CD4-positive, alpha-beta T cell treated with Interferon alpha-2 for 1 hour (primary cell): ENCODE data around the gene INTS13.
A peak's percentile ranks its signal among the peaks of the same experiment; 100 is the strongest.
"Not testable (repeated sequence)": the region's sequence is repeated elsewhere in the genome, so short reads cannot be mapped to it uniquely, and the experiment has no call there.

Source experiments
- DNase-seq, 2 donors: peaks; one replicate each; pipeline ENCODE4 v3.0.0-alpha.2; 2020 to 2022

The INTS13 gene, protein sequence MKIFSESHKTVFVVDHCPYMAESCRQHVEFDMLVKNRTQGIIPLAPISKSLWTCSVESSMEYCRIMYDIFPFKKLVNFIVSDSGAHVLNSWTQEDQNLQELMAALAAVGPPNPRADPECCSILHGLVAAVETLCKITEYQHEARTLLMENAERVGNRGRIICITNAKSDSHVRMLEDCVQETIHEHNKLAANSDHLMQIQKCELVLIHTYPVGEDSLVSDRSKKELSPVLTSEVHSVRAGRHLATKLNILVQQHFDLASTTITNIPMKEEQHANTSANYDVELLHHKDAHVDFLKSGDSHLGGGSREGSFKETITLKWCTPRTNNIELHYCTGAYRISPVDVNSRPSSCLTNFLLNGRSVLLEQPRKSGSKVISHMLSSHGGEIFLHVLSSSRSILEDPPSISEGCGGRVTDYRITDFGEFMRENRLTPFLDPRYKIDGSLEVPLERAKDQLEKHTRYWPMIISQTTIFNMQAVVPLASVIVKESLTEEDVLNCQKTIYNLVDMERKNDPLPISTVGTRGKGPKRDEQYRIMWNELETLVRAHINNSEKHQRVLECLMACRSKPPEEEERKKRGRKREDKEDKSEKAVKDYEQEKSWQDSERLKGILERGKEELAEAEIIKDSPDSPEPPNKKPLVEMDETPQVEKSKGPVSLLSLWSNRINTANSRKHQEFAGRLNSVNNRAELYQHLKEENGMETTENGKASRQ

DNA sequence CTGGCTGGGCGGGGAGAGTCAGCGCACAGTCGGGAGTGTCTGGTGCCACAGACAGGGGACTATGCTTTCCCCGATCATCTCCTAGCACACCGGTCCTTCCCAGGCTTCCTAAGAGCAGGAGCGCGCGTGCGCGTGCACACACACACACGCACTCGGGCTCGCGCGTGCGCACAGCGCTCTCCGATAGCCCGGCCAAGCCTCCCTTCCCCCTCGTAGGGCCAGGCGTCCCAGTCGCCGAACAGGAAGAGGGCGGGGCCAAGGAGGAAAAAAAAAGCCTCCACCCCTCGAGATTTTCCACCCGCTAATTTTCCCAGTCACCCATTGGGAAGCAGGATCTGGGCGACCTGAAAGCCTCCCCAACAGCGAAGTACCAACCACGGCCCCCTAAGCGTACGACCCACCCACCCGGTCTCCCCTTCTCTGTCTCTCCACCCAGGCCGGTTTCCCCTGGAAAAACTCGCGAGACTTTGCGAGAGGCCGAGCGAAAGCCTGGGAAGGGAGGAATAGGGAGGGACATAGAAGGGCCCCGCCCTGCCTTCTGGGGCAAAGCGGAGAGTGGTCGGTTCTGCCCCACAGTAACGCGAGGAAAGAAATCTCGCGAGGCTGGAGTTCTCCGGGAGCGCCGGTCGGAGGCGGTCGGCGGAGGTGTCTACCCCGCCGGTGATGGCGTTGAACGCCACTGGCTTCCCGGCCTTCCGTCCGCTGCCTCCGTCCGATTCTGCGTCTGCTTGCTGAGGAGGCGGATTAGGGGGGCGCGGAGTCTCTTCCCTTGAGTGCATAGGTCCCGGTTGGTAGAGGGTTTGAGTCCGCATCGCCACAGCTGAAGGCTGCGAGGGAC lies at the start of gene INTS13, which contains the start of gene FGFR1OP2:
TSS of gene INTS13 (minus strand) at position 119 of the 838 bp plus-strand sequence. CDS start 1,178 bp downstream, outside the sequence.
TSS of gene FGFR1OP2 (plus strand) at position 608 of the 838 bp plus-strand sequence. CDS start 15,689 bp downstream, outside the sequence.
- DNase-seq, result peak; percentile 98

DNA sequence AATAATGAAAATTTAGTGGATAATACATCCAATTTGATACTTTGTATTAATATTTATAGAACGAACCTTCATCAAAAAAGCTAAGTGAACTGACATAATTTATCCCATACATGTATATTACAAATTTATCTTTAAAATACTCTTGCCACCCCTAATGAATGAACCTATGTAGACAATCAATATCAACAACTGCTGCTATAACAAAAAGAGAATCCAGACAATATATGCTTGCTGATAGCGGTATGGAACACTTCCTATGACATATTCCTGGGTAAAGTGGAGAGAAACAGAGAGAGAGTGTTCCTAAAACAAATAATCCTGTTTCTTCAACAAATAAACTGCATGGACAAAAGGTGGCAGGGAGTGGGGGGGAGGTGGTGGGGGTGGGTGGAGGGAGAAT lies 45.1 kb upstream of the INTS13 start:
- no peak for DNase-seq

DNA sequence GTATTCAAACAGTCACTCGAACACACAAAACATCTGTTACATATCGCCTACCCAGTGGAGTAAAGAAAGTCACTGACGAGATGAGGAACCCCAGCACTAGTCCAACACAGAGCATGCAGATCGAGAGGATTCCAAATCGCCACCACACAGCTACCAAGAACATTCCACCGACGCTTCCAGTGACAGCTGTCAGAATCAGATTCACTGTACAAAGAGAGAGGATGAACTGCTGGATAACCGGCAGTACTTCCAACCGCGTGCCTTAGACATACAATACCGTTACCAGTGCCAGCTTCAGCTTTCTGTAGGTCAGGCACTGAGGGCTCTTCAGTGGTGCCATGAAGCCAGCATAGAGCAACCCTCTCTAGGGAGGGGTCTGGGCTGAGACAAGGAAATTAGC lies 42.0 kb upstream of the INTS13 start:
- no peak for DNase-seq

DNA sequence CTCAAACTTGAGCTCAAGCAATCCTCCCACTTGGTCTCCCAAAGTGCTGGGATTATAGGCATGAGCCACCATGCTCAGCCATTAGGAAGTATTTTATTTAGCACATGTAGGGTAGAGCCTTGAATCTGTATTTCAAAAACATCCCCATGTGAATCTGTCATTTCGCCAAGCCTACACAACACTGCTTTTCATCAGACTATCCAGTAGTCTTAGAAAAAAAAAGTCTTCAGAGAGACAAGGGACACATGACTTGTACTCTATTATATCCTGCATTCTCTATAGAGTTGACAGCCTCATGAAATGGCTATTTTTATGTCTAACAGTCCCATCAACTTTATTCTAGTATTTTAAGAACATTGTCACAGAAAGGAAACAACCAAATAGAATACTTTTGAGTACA lies 41.0 kb upstream of the INTS13 start:
- no peak for DNase-seq

DNA sequence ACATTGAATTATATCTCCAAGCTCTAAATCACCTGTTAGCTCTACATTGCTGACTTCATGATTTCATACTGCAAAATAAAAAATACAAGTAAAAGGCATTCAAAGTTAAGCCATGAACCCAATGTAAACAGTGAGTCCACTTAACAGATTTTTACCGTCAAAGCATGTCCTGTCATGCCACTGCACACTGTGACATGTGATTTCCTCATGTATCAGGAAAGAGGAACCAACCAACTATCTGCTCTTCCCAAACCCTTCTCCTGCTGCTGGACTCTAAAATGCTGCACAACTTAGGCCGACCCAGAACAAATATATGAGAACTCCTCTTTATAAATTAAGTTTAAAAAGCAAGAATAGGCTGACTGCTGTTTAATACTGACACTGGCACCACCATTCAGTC lies 38.9 kb upstream of the INTS13 start:
- DNase-seq, result no peak

DNA sequence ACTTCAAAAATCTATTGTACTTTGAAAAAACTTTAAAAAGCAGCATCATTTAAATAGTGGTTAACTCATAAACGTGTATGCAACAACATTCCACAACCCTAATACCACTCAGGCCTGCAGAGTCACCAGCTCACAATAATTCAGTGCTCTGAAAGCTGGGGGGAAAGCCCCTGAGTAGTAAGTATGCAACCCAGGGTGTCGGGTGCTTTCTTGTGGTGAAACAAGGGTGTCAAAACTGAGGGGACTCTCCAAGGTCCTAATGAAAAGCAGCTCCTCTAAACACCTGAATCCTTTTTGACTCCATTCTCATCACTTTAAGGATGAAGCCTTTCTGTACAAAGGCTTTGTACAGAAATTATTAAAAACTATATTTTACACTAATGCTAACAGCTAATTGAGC lies 34.2 kb upstream of the INTS13 start:
- DNase-seq, result peak; percentile 52 to 76

DNA sequence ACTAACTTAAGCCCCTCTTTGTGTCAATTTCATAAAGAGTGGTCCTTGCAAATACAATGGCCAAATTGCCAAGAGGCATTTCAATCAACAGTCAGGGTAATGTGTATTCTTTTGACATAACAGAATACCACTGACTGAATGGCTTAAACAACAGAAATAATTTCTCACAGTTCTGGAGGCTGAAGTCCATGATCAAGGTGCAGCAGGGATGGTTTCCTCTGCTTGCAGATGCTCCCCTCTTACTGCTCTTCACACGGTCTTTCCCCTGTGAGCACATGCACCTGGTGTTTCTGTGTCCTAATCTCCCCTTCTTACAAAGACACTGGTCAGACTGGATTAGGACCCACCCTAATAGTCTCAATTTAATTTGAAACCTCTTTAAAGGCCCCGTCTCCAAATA lies 32.4 kb upstream of the INTS13 start:
- DNase-seq, result no peak

DNA sequence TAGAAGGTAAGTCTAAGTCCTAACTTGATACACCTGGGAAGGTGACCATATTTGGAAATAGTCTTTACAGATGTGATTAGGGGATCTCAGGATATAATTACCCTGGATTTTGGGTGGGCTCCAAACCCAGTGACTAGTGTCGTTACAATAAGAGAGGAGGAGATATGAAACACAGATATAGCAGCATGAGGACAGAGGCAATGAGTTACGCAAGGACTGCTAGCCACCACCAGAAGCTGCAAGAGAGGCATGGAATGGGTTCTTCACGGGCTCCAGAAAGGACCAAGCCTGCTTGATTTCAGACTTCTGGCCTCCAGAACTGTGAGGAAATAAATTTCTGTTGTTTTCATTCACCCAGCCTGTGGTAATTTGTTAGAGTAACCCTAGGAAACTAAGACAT lies 29.1 kb upstream of the INTS13 start:
- DNase-seq, result no peak

DNA sequence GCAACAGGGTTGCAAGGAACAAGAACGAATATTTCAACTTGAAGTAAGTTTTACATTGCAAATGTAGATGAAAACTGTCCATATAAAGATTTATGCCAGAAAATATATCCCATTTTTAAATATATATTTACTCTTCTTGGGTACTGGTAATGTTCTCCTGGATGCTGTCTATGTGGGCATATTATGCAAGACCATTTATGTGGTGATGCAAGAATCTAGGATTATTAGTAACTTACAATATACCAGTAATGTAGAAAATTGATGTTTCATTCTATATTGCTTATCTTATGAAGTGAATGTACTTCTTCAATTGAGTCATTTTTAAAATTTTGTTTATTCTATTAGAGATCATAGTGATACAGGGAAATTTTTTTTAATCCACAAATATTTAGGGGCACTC lies 25.6 kb upstream of the INTS13 start:
- no peak for DNase-seq

DNA sequence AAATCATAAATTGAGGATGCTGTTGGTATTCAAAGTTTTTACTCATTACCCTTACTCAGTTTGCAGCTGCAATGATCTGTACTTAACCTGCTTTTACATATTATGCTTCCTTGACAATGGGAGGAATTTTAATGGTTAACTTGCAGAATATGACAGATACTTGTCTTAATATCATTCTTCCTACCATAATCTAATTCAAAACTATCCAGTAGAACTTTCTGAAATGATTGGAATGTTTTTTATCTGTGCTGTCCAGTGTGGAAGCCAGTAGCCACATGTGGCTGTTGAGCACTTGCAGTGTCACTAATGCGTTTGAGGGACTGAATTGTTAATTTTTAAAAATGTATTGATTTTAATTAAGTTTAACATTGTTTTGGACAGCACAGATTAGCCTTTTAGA lies 24.0 kb upstream of the INTS13 start:
- DNase-seq, result no peak

DNA sequence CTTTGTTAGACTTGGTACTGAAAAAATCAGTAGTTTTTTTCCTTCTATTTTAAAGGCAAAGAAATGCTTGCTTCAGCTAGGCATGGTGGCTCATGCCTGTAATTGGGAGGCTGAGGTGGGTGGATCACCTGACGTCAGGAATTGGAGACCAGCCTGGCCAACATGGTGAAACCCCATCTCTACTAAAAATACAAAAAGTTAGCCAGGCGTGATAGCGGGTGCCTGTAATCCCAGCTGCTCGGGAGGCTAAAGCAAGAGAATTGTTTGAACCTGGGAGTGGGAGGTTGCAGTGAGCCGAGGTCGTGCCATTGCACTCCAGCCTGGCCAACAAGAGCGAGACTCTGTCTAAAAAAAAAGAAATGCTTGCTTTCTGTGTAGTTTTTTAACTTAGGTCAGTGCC lies 23.6 kb upstream of the INTS13 start:
- not testable (repeated sequence) for DNase-seq

DNA sequence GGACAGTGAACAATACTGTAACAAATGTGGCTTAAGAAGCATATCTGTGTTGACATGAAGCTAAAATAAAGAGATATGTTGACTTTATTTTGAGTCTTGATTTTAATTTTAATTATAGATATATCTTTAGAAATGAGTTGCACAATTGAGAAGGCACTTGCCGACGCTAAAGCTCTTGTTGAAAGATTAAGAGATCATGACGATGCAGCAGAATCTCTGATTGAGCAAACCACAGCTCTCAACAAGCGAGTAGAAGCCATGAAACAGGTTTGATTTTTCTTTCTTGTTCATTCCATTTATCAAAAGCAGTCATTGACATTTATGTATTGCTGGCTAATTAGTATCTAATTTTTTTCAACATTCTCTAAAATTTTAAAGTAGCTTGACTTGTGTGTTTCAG lies 16.2 kb upstream of the INTS13 start:
- DNase-seq, result no peak

DNA sequence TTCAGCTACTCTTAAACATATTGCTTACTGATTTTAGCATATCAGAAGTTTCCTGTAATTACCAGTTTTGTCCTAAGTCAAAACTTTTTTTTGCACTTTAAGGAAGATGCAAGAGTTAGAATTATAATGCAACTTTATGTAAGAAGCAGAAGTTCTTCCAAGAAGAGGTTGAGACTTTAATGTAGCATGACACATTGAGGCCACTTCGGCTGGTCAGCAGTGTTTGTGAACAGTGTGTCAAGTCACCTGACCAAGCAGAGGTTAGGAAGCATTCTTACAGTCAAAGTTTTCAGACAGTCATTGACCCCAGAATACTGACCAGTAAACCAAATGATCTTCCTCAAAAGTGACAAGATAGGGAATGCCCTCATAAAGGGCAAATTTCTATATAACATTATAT lies 15.7 kb upstream of the INTS13 start:
- DNase-seq, result peak in 1 of 2 donors; percentile 45

DNA sequence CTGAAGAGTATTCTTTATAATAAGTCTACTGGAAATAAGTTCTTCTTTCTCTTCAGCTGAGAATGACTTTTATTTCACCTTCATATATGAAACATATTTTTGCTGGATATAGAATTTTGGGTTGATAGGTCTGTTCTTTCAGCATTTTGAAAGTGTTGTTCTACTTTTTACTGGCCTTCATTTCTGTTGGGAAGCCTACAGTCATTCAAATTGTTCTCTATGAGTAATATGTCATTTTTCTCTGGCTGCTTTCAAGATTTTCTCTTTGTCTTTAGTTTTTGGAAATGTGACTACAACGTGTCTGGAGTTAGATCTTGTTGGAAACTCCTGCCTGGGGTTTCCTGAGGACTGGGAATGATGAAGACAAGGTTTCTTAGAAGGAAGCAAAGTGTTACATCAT lies 10.5 kb upstream of the INTS13 start:
- DNase-seq, result no peak

DNA sequence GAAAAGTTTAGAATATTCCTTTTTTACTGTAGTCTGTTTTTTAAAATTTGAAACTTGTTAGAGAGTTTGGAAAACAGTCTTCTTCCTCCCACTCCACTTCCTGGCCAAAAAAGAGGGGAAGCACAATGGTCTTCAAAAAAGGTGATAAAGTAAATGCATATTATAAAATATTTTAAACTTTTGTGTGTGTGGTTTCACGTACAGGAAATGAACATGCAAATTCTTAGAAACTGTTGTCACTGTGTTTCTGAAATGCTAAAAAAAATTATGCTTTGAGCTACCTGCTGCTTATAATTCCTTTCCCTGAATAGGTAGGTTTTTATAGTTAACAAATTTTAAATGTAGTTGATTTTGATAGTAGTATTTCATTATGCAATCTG lies 3.4 kb upstream of the INTS13 start:
- peak in 1 of 2 donors; percentile 78 for DNase-seq

DNA sequence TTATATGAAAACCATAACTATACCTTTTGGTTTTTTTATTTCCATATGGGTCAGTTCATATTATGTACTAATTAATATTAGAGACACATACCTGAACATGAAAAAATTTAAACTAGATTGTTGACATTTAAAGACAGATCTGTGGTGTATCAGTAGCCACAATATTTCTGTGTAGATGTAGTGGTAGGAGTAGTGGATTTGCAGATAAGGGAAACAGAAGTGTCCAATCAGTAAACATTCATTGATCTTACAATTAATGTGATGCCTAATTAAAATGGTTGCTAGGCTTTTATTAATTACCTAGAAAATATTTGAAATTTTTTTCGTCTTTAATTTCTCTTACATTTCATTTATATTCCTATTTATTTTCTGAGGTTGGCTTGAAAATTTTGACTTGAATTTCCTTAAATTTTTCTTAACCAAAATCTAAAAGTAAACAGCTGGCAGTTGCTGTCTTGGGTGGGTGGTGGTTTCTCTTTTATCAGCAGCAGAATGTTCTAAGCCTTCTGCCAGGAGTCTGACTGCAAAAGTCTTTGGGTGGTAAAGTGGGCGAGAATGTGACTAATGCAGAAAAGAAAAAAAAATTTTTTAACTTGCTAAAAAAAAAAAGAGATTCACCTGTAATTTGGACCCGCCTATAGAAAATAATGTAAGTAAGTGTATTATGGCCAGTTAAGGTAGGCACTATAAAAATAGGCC lies 2.9 kb upstream of the INTS13 start:
- DNase-seq, result peak in 1 of 2 donors; percentile 65

DNA sequence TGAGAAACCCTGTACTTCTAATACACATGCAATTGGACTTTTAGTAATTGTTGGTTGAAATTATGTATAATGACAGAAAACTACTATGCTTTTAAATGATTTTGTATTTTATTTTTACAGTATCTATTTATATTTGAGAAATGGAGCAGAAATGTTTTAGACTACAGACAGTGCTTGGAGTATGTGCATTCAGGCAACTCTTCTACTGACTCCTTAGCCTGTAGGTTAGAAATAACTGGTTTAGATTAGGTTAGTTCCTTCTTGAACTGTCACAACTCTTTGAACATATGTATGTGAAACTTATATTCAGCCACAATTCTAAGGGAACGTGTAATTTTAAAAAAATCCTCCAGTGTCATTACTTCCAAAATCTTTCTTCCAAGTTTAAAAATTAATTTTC lies 2.2 kb upstream of the INTS13 start:
- no peak for DNase-seq

DNA sequence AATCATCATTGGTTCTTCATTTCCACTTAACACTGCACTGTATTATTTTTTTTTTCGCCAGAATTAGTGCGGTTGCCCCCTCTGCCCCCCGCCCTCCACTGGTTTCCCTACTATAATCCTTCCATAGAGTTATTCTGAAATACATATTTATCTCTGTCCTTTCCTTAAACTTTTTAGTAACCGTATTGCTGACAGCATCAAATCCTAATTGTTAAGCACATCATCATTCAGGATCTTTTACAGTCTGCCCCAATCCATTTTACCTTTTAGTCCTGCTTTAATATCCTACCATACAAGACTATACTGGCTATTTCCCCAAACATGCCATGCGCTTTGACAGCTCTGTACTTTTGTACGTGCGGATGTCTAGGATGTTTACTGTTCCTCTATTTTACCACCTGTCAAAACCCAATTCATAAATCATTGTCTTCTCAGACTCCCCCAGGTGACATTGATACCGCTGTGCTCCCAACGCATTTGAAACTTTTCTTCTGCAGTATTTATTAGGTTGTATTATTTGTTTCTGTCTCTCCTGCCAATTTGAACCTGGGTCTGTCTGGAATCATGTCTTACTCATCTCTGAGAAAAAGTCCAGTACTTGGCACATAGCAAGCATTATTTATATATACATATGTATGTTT lies 1.5 kb upstream of the INTS13 start:
- DNase-seq, result peak in 1 of 2 donors; percentile 38

DNA sequence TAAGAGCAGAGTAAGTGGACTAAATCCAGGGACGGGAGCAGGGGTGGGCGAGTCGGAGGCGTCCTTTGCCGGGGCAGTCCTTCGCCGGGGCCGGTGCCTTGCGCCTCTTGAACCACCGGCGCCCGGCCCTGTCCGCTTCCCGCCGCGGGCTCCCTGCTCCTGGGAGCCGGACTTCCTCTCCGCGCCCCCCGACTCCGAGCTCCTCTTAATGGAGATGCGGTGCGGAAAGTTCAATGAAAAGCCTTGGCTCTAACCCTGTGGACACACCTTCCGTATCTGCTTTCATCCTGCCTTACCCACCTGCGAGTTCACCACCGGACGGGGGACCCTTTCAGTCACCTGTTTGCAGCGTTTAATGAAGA lies 901 bp upstream of the INTS13 start:
- DNase-seq, result peak in 1 of 2 donors; percentile 42

DNA sequence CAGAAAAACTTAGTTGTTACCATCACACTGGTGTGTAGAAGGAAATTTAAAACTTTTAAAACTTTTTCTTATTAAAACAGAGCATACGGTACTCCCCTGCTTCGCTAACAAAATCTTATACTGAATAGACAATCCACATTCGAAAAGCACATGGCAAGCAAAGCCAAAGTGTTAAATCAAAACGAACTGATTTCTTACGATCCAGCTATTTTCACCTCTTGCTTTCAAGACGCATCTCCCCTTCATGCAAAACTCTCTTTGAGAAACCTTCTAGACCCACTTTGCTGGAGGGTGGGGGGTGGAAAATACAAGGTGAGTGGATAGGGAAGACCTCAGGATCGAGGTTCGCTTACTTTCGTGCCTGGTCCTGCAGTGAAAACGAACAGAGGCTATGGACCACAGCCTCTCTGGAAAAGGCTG lies 328 bp downstream of the INTS13 start:
- no peak for DNase-seq

DNA sequence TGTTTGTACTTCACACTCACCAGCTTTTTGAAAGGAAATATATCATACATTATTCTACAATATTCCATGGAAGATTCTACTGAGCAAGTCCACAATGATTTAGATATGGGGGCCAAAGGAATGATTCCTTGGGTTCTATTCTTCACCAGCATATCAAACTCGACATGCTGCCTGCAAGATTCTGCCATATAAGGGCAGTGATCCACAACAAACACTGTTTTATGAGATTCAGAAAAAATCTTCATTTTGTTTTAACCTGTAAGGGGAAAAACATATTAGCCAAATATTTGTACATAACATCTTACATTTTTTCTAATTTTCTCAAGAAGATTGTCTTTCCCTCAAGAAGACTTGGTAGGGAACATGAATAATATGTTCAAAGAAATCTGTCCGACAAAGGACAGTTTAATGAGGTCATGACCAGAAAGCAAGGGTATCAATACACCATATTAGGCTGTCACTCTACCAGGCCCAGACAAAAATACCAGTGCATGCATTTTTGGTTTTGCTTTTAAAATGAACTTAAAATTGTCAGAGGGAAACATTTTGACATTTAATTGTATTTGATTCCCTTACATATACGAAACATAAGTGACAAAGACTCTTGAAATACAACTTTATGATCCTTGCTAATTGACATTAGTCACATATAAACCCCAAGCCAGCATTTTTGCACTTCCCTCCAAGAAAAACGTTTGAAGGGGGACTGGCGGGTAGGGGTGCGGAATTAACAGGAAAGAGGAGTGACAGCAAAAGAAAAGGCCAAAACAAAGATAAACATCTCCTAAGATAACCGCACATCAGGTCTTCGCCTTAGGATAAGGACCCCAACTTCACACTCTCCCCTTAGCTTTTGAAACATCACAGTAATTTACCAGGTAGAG lies 980 bp downstream of the INTS13 start:
- peak in 1 of 2 donors; percentile 59 for DNase-seq
